Glutamatergic neuron (in vitro differentiated cells): ENCODE results near the gene TEX2. TPM values are rescaled to one million over a fixed set of nuclear protein-coding genes. Genes with fewer than 3 reads are reported as not detected.

Experiments
- DNase-seq: peaks from one replicate; pipeline ENCODE4 v3.0.0; 2022
- H3K27ac Mint-ChIP-seq: one replicate; pipeline ENCODE4 v1.8.0; 2020; ENCODE audit warnings: mild to moderate bottlenecking, mixed read lengths, inconsistent platforms; ENCODE audit not compliant: unreplicated experiment
- H3K27me3 Mint-ChIP-seq: one replicate; pipeline ENCODE4 v1.8.0; 2020; ENCODE audit warnings: mild to moderate bottlenecking, moderate library complexity, mixed read lengths, inconsistent platforms; ENCODE audit not compliant: unreplicated experiment
- H3K36me3 Mint-ChIP-seq: one replicate; pipeline ENCODE4 v1.8.0; 2020; ENCODE audit warnings: mild to moderate bottlenecking, mixed read lengths, inconsistent platforms; ENCODE audit not compliant: unreplicated experiment
- H3K4me1 Mint-ChIP-seq: one replicate; pipeline ENCODE4 v1.8.0; 2020; ENCODE audit warnings: mild to moderate bottlenecking, low read depth, mixed read lengths, inconsistent platforms; ENCODE audit not compliant: unreplicated experiment
- H3K4me3 Mint-ChIP-seq: one replicate; pipeline ENCODE4 v1.8.0; 2020; ENCODE audit warnings: mild to moderate bottlenecking, mixed read lengths, inconsistent platforms; ENCODE audit not compliant: unreplicated experiment
- H3K9me3 Mint-ChIP-seq: one replicate; pipeline ENCODE4 v1.8.0; 2020; ENCODE audit warnings: mild to moderate bottlenecking, moderate library complexity, mixed read lengths, inconsistent platforms; ENCODE audit not compliant: unreplicated experiment
- CTCF ChIP-seq: fragments of 200-600 bp; sonication (generic); IDR thresholded peaks from one replicate; pipeline ENCODE4 v1.5.0; 2021; ENCODE audit not compliant: partially characterized antibody, unreplicated experiment
- total RNA-seq: library from RNA; stranded (reverse); fragmentation: NEBNext Ultra II Directional; extraction: Animal tissue kit (Norgen Biotek cat#: 25700); gene quantifications from one replicate; pipeline ENCODE4 v1.2.1, GENCODE V29; 2021; ENCODE audit not compliant: unreplicated experiment

TEX2 gene
- total RNA-seq, 1 donor from 2014 or later = 11.7 TPM

- no peaks in the 10 kb centered on the region for H3K9me3 Mint-ChIP-seq
- peaks cover 5% of the 10 kb centered on the region for H3K4me1 Mint-ChIP-seq
- no peak for DNase-seq
Measured at GRCh38 chr17:64120159-64120810, 142.8 kb downstream of the TEX2 start.

GRCh38 chr17:64117981-64118979 is 144.8 kb downstream of the TEX2 start:
- Mint-ChIP-seq H3K4me1 (peaks cover 5% of the 10 kb centered on the region), H3K27ac (no peak overlapping the region), H3K36me3 (no peaks in the 10 kb centered on the region), H3K9me3 (no peaks in the 10 kb centered on the region), H3K4me3 (no peak overlapping the region), H3K27me3 (no peaks in the 10 kb centered on the region)
- TF ChIP-seq CTCF = no peak
- DNase-seq = no peak

More at GRCh38 chr17:64120159-64120810, 142.8 kb downstream of the TEX2 start:
- no peak for TF ChIP-seq CTCF
- Mint-ChIP-seq H3K27ac (no peak overlapping the region), H3K36me3 (no peaks in the 10 kb centered on the region), H3K4me3 (no peak overlapping the region), H3K27me3 (no peaks in the 10 kb centered on the region)

GRCh38 chr17:64115822-64116534 is 147.1 kb downstream of the TEX2 start:
- H3K27ac Mint-ChIP-seq = no peak overlapping the region
- no peak for TF ChIP-seq CTCF
- DNase-seq = no peak
- no peak overlapping the region for H3K4me3 Mint-ChIP-seq
- H3K9me3 Mint-ChIP-seq = no peaks in the 10 kb centered on the region
- peaks cover 5% of the 10 kb centered on the region for H3K4me1 Mint-ChIP-seq
- H3K36me3 Mint-ChIP-seq = no peaks in the 10 kb centered on the region
- no peaks in the 10 kb centered on the region for H3K27me3 Mint-ChIP-seq

GRCh38 chr17:64115043-64115698 is 147.9 kb downstream of the TEX2 start:
- H3K27ac Mint-ChIP-seq = no peak overlapping the region
- no peak for TF ChIP-seq CTCF
- DNase-seq = no peak

More at GRCh38 chr17:64115043-64115698, 147.9 kb downstream of the TEX2 start:
- Mint-ChIP-seq H3K36me3 (no peaks in the 10 kb centered on the region), H3K4me1 (peaks cover 5% of the 10 kb centered on the region), H3K9me3 (no peaks in the 10 kb centered on the region), H3K4me3 (no peak overlapping the region), H3K27me3 (no peaks in the 10 kb centered on the region)
